KMS-11 (cell line): ENCODE results near the gene ACOD1.

ENCODE experiments used
- H2AFZ ChIP-seq: fragments of 200-600 bp; sonication (generic); 2 replicates; pipeline ENCODE4 v1.6.1; 2016; ENCODE audit warnings: antibody characterized with exemption, mixed run types, low read depth
- H3K27ac ChIP-seq: fragments of 200-600 bp; sonication (generic); 2 replicates; pipeline ENCODE4 v1.6.1; 2016; ENCODE audit warnings: mild to moderate bottlenecking, mixed run types
- H3K27me3 ChIP-seq: fragments of 200-600 bp; sonication (generic); 2 replicates; pipeline ENCODE4 v1.6.1; 2017; ENCODE audit warnings: mild to moderate bottlenecking, low read depth, mixed run types, moderate library complexity; ENCODE audit not compliant: insufficient read depth
- H3K36me3 ChIP-seq: fragments of 200-600 bp; sonication (generic); 2 replicates; pipeline ENCODE4 v1.6.1; 2017; ENCODE audit warnings: mild to moderate bottlenecking, mixed run types; ENCODE audit not compliant: insufficient read depth
- H3K4me1 ChIP-seq: fragments of 200-600 bp; sonication (generic); 2 replicates; pipeline ENCODE4 v1.6.1; 2016; ENCODE audit warnings: mild to moderate bottlenecking, low read depth, mixed run types; ENCODE audit not compliant: poor library complexity, severe bottlenecking
- H3K4me2 ChIP-seq: fragments of 200-600 bp; sonication (generic); 2 replicates; pipeline ENCODE4 v1.7.0; 2016; ENCODE audit warnings: mild to moderate bottlenecking, mixed run types
- H3K4me3 ChIP-seq: fragments of 200-600 bp; sonication (generic); IDR thresholded peaks from 2 replicates; pipeline ENCODE4 v1.6.1; 2017; ENCODE audit warnings: low read depth, low read length, mixed read lengths; ENCODE audit not compliant: insufficient read depth
- H3K79me2 ChIP-seq: fragments of 200-600 bp; sonication (generic); 2 replicates; pipeline ENCODE4 v1.6.1; 2016; ENCODE audit warnings: low read depth, mixed run types; ENCODE audit not compliant: insufficient read depth
- H3K9ac ChIP-seq: fragments of 200-600 bp; sonication (generic); 2 replicates; pipeline ENCODE4 v1.6.1; 2016; ENCODE audit warnings: mild to moderate bottlenecking, mixed run types
- H4K20me1 ChIP-seq: fragments of 200-600 bp; sonication (generic); 2 replicates; pipeline ENCODE4 v1.6.1; 2016; ENCODE audit warnings: mild to moderate bottlenecking, mixed run types; ENCODE audit not compliant: insufficient read depth
- TF ChIP-seq, protein P1 (sequence below): fragments of 200-600 bp; sonication (generic); conservative IDR thresholded peaks from 2 replicates; pipeline ENCODE4 v1.6.1; 2017; ENCODE audit warnings: low read depth, mild to moderate bottlenecking, antibody characterized with exemption, low read length, moderate library complexity, mixed read lengths

The ACOD1 gene

DNA sequence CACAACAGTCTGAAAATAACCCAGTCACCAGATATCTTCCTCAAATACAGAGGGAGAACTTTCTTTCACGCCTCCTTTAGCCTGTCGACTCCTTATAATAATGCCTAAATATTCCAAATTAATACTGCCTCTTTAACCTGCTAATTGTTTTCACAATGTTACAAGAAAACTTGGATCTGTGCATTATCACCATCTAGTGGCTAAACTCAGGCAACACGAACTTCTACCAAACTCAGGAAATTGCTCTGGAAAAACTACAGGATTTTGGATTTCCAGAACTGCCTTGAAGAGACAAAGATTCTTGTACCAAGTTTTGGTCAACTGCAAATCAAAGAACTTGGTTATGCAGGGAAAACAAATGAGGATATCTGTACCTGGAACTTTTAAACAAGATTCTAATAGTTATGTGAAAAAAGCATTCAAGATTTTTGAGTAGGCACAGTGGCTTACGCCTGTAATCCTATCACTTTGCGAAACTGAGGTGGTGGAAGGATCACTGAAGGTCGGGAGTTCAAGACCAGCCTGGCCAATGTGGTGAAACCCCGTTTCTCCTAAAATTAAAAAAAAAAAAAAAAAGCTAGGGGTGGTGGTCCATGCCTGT, 54.4 kb downstream of the ACOD1 start:
- H3K9ac ChIP-seq: no peak overlapping the region
- TF ChIP-seq, protein P1, sequence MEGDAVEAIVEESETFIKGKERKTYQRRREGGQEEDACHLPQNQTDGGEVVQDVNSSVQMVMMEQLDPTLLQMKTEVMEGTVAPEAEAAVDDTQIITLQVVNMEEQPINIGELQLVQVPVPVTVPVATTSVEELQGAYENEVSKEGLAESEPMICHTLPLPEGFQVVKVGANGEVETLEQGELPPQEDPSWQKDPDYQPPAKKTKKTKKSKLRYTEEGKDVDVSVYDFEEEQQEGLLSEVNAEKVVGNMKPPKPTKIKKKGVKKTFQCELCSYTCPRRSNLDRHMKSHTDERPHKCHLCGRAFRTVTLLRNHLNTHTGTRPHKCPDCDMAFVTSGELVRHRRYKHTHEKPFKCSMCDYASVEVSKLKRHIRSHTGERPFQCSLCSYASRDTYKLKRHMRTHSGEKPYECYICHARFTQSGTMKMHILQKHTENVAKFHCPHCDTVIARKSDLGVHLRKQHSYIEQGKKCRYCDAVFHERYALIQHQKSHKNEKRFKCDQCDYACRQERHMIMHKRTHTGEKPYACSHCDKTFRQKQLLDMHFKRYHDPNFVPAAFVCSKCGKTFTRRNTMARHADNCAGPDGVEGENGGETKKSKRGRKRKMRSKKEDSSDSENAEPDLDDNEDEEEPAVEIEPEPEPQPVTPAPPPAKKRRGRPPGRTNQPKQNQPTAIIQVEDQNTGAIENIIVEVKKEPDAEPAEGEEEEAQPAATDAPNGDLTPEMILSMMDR: peak; percentile 58
- no peaks in the 10 kb centered on the region for H3K27me3 ChIP-seq
- H3K4me1 ChIP-seq: peaks cover 16% of the 10 kb centered on the region
- no peak overlapping the region for H3K4me2 ChIP-seq
- no peaks in the 10 kb centered on the region for H3K36me3 ChIP-seq
- H3K27ac ChIP-seq: no peak overlapping the region
- no peak overlapping the region for H2AFZ ChIP-seq
- no peaks in the 10 kb centered on the region for H3K79me2 ChIP-seq
- no peaks in the 10 kb centered on the region for H4K20me1 ChIP-seq
- no peak overlapping the region for H3K4me3 ChIP-seq
